ENCODE measurements around the gene CDC23.

- TF ChIP-seq, protein P1, sequence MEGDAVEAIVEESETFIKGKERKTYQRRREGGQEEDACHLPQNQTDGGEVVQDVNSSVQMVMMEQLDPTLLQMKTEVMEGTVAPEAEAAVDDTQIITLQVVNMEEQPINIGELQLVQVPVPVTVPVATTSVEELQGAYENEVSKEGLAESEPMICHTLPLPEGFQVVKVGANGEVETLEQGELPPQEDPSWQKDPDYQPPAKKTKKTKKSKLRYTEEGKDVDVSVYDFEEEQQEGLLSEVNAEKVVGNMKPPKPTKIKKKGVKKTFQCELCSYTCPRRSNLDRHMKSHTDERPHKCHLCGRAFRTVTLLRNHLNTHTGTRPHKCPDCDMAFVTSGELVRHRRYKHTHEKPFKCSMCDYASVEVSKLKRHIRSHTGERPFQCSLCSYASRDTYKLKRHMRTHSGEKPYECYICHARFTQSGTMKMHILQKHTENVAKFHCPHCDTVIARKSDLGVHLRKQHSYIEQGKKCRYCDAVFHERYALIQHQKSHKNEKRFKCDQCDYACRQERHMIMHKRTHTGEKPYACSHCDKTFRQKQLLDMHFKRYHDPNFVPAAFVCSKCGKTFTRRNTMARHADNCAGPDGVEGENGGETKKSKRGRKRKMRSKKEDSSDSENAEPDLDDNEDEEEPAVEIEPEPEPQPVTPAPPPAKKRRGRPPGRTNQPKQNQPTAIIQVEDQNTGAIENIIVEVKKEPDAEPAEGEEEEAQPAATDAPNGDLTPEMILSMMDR (IDR thresholded peaks at IDR 0.05) = no peak
- no peak for TF ChIP-seq POLR2AphosphoS5 (IDR thresholded peaks at IDR 0.05)
These were observed 329 bp downstream of the CDC23 start for GRCh38 chr5:138212828-138213160.
